CD4-positive, alpha-beta T cell treated with Interleukin-1 beta for 1 hour (primary cell): ENCODE results near the gene SASS6.

Experiments used
- DNase-seq, 2 donors: peaks; one replicate each; pipeline ENCODE4 v3.0.0-alpha.2; 2020 to 2022

The SASS6 gene

GRCh38 chr1:100132566-100133477 lies at the start of gene SASS6, which contains the start of gene TRMT13:
Gene SASS6 (minus strand): TSS chr1:100132930. CDS start chr1:100132814, 116 bp downstream.
Gene TRMT13 (plus strand): TSS chr1:100133163. CDS start chr1:100133169, 6 bp downstream.
- DNase-seq, result peak; percentile 95

- DNase-seq, result no peak
These were observed 45.4 kb upstream of the SASS6 start, which contains the start of gene LRRC39 for GRCh38 chr1:100178091-100178490. Gene LRRC39 (minus strand): TSS chr1:100178256. CDS start chr1:100168516, 9,740 bp downstream.

DNA sequence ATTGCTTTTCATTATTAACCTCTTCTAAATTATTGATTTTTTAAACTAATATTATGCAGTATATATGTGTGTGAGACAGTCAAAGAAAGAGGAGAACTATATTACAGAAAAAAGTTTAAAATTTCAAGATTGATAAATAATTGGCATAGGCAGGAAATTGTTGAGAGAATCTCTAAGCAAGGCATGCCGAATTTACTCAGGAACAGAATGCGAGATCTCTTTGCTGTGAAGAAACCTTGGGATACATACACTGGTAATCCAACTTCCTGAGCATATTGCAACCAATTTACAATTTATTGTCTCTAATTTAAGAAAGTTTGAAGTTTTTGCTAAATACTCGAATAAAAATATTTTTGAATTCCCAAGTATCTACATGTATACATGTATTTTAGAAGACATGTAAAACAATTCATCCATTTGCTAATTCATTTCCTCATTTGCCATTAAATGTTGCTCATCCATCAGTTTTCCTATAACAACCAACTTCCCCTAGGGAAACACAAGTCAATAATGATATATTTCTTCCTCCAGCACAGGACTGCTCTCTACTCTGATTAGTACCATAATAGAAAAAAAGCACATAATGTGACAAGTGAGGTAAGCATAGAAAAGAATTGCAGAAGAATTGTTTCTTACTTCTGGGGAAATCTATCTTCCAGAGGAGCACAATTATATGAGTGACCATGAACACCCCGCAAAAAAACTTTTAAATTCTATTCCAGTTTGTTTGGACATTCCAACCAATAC lies 44.7 kb upstream of the SASS6 start:
- no peak for DNase-seq

DNA sequence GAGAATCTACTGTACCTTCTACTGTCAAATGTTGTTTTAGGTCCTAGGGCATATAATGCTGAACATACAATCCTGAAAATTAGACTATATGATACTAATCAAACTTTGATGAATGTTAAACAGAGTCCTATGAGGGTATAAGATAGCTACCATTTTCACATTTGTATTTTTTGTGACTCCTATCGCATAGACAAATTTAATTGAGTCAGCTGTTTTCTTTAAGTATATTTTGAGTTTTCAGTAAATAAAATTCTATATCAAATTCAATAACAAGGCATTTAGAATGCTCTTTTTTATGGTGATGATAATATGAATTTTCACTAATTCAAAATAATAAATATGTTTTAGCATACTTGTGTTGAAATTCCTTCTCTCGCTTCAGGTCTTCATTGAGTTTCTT lies 35.3 kb upstream of the SASS6 start:
- DNase-seq, result no peak

DNA sequence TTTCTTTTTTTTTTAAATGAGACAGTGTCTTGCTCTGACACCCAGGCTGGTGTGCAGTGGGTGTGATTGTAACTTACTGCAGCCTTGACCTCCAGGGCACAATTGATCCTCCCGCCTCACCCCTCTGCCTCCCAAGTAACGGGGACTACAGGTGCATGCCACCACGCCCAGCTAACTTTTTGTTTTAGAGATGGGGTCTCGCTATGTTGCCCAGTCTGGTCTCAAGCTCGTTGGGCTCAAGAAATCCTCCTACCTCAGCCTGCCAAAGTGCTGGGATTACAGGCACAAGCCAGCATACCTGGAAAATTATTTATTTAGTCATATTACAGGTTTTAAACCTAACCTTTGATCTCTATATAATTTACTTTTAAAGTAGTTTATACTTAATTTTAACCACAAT lies 32.0 kb upstream of the SASS6 start:
- DNase-seq, result no peak

DNA sequence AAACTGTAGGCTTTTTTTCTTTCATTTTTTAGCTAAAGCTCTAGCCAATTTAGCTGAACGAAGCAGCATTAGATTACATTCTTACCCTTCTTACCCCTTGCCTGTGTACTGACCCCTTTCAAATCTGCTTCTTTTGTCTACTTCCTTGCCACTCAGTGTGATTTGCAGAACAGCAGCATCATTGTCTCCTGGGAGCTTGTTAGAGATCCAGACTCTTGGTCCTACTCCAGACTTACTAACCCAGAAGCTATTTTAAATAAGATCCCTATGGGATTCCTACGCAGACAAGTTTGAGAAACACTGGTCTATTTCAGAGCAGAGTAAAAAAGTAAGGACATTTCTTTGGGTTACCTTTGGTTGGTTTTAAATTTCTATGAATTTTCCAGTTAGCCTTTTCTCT lies 31.5 kb upstream of the SASS6 start:
- DNase-seq, result no peak

GRCh38 chr1:100162881-100163280 lies 30.2 kb upstream of the SASS6 start:
- no peak for DNase-seq

DNA sequence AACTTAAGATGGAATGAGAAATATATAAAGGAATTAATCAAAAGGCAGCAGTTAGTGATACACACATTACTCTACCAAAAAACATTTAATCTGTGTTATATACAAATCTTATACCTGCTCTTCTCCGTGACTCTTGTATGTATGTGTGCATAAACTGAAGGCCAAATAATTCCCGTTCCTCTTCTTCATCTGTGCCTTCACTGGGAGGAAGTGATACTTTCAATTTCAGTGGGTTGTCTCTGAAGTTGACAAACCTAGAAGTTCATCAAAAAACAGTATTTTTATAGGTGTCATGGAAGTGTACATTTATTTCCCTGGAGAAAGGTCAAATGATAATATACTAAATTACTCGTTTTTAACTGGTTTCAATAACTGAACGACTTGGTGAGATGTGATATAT lies 19.5 kb upstream of the SASS6 start:
- DNase-seq, result no peak

GRCh38 chr1:100151679-100152078 lies 18.9 kb upstream of the SASS6 start:
- no peak for DNase-seq

DNA sequence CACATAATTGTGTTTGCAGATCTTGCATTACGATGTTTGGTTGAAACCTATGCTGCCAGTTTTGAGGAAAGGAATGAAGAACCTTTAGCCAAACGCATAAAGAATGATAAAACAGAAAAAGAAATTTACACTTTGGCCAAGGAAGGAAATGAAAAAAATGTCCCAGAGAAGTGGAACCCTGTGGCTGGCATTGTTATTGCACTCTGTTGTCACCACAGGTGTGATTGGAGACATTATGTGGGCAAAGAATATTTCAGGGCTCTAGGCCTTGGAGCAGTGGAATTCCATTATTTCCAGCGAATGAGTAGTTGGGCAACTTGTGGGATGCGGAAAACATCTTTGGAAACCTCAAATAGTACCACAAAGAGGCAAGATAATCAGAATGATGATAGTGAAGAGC lies 15.1 kb upstream of the SASS6 start:
- no peak for DNase-seq

- no peak for DNase-seq
These were observed 14.2 kb upstream of the SASS6 start for GRCh38 chr1:100146958-100147357.

- no peak for DNase-seq
These were observed 12.4 kb upstream of the SASS6 start for GRCh38 chr1:100145116-100145515.

- no peak for DNase-seq
These were observed 9.6 kb upstream of the SASS6 start for GRCh38 chr1:100142343-100142742.

DNA sequence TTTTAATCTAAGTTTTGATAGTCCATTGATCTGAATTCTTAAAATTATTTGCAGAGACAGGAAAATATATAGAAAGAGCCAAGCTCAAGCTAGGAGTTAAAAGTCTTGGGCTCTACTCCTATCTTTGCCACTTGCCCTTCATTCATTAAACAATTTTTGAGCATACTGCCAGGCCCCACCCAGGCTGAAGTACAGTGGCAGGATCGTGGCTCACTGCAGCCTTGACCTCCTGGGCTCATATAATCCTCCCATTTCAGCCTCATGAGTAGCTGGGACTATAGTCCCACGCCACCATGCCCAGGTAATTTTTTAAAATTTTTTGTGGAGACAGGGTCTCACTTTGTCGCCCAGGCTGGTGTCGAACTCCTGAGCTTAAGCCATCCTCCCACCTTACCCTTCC lies 8.5 kb upstream of the SASS6 start:
- DNase-seq, result no peak

- DNase-seq, result no peak
These were observed 4.9 kb upstream of the SASS6 start for GRCh38 chr1:100137602-100138001.

DNA sequence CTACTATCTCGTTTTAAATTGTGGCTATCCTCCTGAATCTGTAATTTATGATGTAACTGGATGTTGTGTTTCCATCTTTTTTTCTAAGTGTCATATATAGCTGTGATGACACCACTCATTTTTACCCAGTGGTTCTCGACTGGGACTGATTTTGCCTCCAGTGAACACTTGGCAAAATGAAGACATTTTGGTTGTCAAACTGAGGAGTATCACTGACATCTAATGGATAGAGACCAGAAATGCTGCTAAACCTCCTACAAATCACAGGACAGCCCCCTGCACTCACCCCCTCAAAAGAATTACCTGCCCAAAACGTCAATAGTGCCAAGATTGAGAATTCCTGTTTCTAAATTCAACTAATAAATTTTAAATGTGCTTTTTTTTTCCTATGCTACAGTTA lies 2.1 kb upstream of the SASS6 start:
- no peak for DNase-seq

- DNase-seq, result no peak
These were observed 1.1 kb downstream of the SASS6 start for GRCh38 chr1:100131623-100132022.

GRCh38 chr1:100130552-100131077 lies 2.1 kb downstream of the SASS6 start:
- no peak for DNase-seq

DNA sequence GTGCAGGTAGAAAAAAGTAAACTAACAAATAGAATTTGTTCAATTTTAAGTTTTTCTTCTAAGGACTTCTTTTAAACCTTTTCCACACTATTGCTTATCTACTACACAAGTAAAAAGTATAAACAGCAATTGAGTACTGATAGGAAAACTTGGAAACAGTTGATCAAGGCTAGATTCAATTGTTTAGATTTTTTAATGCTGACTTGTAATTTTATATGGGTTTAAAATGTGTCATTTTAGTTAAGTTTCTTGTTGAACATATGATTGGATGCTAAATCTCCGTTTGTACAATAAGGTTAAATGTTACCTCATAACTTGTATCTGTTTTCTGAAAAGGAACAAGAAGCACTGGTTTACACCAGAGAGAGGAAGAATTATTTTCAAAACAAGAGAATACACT lies 5.5 kb downstream of the SASS6 start:
- DNase-seq, result no peak

DNA sequence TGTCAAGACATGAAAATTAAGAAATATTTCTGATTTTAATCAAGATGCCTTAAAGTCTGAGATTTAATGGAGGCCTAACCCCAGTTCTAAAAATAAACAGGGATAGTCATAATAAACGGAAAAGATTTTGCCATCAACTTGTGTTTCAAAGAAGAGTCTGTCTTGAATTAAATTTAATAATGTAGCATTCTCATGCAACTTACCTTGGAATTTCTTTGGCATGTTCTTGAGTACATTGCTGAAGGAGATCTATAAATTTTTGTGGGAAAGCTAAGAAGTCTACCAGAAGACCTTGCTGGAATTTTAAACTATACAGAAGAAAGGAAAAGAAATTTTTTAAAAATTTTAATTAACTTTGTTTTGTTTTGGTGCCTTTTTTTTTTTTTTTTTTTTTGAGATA lies 10.6 kb downstream of the SASS6 start:
- DNase-seq, result no peak

- no peak for DNase-seq
These were observed 17.2 kb downstream of the SASS6 start for GRCh38 chr1:100115524-100115923.

GRCh38 chr1:100109554-100110066 lies 23.1 kb downstream of the SASS6 start:
- DNase-seq, result no peak

- DNase-seq, result no peak
These were observed 25.0 kb downstream of the SASS6 start for GRCh38 chr1:100107696-100108095.
